ENCODE results near the gene TMEM63C.

TMEM63C gene

DNA sequence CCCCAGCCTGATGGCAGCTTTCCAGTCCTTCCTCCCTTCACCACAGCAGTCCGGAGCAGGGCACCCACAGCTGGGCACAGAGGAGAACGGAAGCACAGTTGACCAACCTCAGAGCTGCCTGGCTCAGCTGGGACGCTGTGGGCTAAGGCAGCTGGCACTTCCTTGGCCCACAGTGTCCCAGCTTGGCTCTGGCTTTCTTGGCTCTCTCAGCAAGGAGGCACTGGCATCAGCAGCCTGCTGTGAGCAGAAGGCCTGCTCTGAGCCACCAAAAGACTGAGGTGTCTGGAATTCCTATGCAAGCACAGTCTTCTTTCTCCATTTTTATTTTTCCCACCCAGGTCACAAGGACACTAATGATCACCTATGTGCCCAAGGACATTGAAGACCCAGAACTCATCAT is 56.8 kb downstream of the TMEM63C start:
- no peak for FAIRE-seq
- TF ChIP-seq, protein P1, sequence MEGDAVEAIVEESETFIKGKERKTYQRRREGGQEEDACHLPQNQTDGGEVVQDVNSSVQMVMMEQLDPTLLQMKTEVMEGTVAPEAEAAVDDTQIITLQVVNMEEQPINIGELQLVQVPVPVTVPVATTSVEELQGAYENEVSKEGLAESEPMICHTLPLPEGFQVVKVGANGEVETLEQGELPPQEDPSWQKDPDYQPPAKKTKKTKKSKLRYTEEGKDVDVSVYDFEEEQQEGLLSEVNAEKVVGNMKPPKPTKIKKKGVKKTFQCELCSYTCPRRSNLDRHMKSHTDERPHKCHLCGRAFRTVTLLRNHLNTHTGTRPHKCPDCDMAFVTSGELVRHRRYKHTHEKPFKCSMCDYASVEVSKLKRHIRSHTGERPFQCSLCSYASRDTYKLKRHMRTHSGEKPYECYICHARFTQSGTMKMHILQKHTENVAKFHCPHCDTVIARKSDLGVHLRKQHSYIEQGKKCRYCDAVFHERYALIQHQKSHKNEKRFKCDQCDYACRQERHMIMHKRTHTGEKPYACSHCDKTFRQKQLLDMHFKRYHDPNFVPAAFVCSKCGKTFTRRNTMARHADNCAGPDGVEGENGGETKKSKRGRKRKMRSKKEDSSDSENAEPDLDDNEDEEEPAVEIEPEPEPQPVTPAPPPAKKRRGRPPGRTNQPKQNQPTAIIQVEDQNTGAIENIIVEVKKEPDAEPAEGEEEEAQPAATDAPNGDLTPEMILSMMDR (IDR thresholded peaks at IDR 0.05; ENCODE audit: insufficient read depth, missing control alignments), result no peak
- DNase-seq (ENCODE audit: insufficient read length, low spot score), result no peak

DNA sequence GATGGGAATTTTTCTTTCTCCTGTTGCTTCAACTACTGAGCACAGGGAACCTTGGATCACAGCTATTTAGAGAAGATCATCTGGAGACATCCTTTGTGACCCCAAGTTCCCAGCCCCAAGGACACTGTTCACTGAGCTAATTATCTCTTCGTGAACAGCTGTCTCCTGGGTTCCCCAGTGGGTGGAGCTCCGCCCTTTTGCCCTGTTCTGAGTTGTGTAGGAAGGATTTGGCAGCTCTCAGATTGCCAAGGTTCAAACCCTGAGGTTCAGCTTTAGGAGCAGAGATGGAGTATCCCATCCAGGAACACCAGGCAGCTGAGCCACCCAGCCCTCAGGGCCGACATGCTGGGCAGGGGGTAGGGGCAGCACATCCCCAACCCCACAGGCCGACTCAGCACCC is 57.4 kb downstream of the TMEM63C start:
- no peak for DNase-seq (ENCODE audit: insufficient read length, low spot score)
- TF ChIP-seq, protein P1 (IDR thresholded peaks at IDR 0.05; ENCODE audit: insufficient read depth, missing control alignments), result no peak
- FAIRE-seq, result no peak

DNA sequence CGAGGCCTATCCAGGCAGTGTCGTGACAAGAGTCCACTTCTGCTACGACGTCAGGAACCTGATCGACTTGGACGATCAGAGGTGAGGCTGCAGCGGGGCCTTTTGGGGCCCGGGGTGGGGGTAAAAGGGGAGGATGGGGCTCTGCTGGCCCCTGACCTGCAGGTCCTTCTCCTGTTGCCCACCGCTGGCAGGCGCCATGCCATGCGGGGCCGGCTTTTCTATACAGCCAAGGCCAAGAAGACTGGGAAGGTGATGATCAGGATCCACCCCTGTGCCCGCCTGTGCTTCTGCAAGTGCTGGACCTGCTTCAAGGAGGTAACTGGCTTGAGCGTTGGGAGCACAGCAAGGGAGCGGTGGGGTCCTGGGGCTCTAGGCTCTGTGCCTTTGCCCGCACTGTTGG is 57.8 kb downstream of the TMEM63C start:
- TF ChIP-seq, protein P1 (IDR thresholded peaks at IDR 0.05; ENCODE audit: insufficient read depth, missing control alignments), result no peak
- no peak for FAIRE-seq
- DNase-seq (ENCODE audit: insufficient read length, low spot score), result no peak

DNA sequence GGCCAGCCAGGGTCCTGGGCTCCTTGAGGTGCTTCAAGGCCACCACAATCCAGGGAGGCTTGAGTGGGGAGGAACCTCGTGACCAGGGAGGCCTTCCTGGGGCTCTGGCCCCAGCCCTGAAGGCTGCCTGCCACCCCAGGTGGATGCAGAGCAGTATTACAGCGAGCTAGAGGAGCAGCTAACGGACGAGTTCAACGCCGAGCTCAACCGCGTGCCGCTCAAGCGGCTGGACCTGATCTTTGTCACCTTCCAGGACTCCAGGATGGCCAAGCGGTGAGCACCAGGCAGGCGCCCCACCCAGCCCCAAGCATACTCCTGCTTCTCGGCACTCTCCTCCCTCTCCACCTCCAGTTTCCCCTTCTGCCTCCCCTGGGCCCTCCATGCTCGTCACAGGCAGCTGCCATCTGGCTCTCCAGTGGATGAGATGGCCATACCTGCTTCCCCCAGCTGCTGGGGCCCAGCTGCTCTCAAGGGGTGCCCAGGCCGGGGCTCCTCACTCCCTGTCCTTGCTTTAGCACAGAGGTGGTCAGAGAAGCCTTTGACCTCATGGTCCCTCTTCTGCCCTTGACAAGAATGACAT is 58.8 kb downstream of the TMEM63C start:
- DNase-seq (ENCODE audit: insufficient read length, low spot score), result no peak
- TF ChIP-seq, protein P1 (IDR thresholded peaks at IDR 0.05; ENCODE audit: insufficient read depth, missing control alignments), result no peak
- FAIRE-seq, result no peak

DNA sequence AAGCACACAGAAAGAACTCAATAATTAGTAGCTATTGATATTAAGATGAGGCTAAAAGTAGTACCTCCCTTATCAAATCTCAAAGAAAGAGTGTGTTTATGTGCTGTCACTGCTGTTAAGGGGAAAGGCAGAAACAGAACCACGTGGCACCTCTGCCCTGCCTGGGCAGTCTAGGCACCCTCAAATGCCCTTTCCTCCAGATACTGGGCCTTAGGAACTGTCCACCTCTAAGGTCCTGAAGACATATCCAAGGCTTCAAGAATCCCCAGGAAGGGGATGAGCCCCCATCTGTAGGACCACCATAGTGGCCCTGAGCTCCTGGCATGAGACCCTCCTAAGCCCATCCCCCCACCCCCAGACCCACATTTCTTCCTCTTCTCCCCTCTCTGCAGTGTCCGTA is 60.4 kb downstream of the TMEM63C start:
- TF ChIP-seq, protein P1 (IDR thresholded peaks at IDR 0.05; ENCODE audit: insufficient read depth, missing control alignments), result no peak
- DNase-seq (ENCODE audit: insufficient read length, low spot score), result no peak
- no peak for FAIRE-seq

DNA sequence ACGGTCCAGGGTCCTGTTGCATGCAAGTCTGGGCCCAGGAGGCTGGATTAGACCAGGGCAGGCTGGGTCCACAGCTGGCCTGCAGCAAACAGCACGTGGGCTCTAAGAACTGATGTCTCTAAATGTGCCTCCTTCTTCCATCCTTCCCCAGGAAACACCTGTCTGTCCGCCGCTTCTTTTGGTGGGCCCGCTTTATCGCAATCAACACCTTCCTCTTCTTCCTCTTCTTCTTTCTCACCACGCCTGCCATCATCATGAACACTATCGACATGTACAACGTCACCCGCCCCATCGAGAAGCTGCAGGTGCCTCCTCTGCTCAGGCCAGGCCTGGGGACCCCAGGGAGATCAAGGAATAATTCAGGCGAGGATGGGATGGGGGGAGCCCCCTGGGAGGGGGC is 61.2 kb downstream of the TMEM63C start:
- DNase-seq (ENCODE audit: insufficient read length, low spot score), result no peak
- no peak for FAIRE-seq
- TF ChIP-seq, protein P1 (IDR thresholded peaks at IDR 0.05; ENCODE audit: insufficient read depth, missing control alignments), result no peak

DNA sequence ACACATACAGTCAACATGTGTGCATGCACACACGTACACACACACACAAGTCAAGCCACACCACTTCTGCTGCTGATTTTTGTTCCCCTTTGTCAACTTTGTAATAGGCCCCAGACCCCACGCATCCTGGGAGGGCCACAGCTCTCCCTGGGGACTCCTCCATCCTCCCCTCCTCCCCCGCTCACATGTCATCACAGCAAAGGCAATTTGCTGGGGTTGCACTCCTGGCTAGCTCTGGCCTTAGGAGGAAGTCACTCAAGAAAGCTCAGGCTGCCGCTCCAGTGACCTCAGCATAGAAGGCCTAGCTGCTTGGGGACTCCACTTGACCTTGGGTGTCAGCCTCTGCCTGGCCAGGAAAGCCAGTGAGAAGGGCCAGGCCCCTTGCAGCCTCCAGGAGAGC is 62.3 kb downstream of the TMEM63C start:
- FAIRE-seq, result no peak
- TF ChIP-seq, protein P1 (IDR thresholded peaks at IDR 0.05; ENCODE audit: insufficient read depth, missing control alignments), result no peak
- no peak for DNase-seq (ENCODE audit: insufficient read length, low spot score)

Measured in D721Med (cell line).